ENCODE measurements around the gene PCYT2. TPM values are rescaled to one million over a fixed set of nuclear protein-coding genes. Genes with fewer than 3 reads are reported as not detected.

Gene PCYT2
- total and polyA plus RNA-seq, 10 of the 15 experiments (the other 5 are each of a cell fraction or from before 2014, with no cell fraction given) = 0.63 to 72.0 (median 45.0) TPM

GRCh38 chr17:81859906-81860755 is 51.1 kb downstream of the PCYT2 start, which contains the start of gene P4HB (continued):
- TF ChIP-seq E4F1 (IDR thresholded peaks at IDR 0.05; ENCODE audit: borderline replicate concordance, partially characterized antibody) (no peak), ZNF687 (IDR thresholded peaks at IDR 0.05) (peak; percentile 74), RFX5 (IDR thresholded peaks at IDR 0.05; ENCODE audit: low read depth, low read length) (no peak), KLF5 (IDR thresholded peaks at IDR 0.05; ENCODE audit: partially characterized antibody) (peak; percentile 80), ZZZ3 (IDR thresholded peaks at IDR 0.05; ENCODE audit: control insufficient read depth, insufficient read length, low read depth) (no peak), SUZ12 (IDR thresholded peaks at IDR 0.05; ENCODE audit: unreplicated experiment) (no peak), TCF7 (IDR thresholded peaks at IDR 0.05; ENCODE audit: borderline replicate concordance) (no peak)
- TF ChIP-seq, protein P1, sequence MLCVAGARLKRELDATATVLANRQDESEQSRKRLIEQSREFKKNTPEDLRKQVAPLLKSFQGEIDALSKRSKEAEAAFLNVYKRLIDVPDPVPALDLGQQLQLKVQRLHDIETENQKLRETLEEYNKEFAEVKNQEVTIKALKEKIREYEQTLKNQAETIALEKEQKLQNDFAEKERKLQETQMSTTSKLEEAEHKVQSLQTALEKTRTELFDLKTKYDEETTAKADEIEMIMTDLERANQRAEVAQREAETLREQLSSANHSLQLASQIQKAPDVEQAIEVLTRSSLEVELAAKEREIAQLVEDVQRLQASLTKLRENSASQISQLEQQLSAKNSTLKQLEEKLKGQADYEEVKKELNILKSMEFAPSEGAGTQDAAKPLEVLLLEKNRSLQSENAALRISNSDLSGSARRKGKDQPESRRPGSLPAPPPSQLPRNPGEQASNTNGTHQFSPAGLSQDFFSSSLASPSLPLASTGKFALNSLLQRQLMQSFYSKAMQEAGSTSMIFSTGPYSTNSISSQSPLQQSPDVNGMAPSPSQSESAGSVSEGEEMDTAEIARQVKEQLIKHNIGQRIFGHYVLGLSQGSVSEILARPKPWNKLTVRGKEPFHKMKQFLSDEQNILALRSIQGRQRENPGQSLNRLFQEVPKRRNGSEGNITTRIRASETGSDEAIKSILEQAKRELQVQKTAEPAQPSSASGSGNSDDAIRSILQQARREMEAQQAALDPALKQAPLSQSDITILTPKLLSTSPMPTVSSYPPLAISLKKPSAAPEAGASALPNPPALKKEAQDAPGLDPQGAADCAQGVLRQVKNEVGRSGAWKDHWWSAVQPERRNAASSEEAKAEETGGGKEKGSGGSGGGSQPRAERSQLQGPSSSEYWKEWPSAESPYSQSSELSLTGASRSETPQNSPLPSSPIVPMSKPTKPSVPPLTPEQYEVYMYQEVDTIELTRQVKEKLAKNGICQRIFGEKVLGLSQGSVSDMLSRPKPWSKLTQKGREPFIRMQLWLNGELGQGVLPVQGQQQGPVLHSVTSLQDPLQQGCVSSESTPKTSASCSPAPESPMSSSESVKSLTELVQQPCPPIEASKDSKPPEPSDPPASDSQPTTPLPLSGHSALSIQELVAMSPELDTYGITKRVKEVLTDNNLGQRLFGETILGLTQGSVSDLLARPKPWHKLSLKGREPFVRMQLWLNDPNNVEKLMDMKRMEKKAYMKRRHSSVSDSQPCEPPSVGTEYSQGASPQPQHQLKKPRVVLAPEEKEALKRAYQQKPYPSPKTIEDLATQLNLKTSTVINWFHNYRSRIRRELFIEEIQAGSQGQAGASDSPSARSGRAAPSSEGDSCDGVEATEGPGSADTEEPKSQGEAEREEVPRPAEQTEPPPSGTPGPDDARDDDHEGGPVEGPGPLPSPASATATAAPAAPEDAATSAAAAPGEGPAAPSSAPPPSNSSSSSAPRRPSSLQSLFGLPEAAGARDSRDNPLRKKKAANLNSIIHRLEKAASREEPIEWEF (IDR thresholded peaks at IDR 0.05; ENCODE audit: insufficient replicate concordance, low read depth, low read length) = no peak
- TF ChIP-seq, protein P2, sequence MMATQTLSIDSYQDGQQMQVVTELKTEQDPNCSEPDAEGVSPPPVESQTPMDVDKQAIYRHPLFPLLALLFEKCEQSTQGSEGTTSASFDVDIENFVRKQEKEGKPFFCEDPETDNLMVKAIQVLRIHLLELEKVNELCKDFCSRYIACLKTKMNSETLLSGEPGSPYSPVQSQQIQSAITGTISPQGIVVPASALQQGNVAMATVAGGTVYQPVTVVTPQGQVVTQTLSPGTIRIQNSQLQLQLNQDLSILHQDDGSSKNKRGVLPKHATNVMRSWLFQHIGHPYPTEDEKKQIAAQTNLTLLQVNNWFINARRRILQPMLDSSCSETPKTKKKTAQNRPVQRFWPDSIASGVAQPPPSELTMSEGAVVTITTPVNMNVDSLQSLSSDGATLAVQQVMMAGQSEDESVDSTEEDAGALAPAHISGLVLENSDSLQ (IDR thresholded peaks at IDR 0.05) = no peak
- TF ChIP-seq, protein P3, sequence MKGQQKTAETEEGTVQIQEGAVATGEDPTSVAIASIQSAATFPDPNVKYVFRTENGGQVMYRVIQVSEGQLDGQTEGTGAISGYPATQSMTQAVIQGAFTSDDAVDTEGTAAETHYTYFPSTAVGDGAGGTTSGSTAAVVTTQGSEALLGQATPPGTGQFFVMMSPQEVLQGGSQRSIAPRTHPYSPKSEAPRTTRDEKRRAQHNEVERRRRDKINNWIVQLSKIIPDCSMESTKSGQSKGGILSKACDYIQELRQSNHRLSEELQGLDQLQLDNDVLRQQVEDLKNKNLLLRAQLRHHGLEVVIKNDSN (IDR thresholded peaks at IDR 0.05; ENCODE audit: borderline replicate concordance, extremely low read length, insufficient read depth, low read depth, low read length) = no peak
- TF ChIP-seq, protein P4, sequence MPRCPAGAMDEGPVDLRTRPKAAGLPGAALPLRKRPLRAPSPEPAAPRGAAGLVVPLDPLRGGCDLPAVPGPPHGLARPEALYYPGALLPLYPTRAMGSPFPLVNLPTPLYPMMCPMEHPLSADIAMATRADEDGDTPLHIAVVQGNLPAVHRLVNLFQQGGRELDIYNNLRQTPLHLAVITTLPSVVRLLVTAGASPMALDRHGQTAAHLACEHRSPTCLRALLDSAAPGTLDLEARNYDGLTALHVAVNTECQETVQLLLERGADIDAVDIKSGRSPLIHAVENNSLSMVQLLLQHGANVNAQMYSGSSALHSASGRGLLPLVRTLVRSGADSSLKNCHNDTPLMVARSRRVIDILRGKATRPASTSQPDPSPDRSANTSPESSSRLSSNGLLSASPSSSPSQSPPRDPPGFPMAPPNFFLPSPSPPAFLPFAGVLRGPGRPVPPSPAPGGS (IDR thresholded peaks at IDR 0.05; ENCODE audit: borderline replicate concordance, insufficient read depth, low read depth, low read length, poor library complexity, severe bottlenecking) = no peak

Measured in GM12878 (cell line).